ENCODE measurements around the gene RNF222.
A peak's percentile ranks its signal among the peaks of the same experiment; 100 is the strongest.

Gene RNF222

GRCh38 chr17:8412089-8412488, 14.5 kb upstream of the RNF222 start:
- Histone ChIP-seq H3K36me3 (ENCODE audit: insufficient read depth, low read length) (no peaks in the 10 kb centered on the region), H3K9me3 (ENCODE audit: insufficient read depth, low read length, severe bottlenecking) (no peaks in the 10 kb centered on the region), H2AFZ (ENCODE audit: low read depth, low read length) (no peak overlapping the region), H3K79me2 (ENCODE audit: insufficient read depth, low read length) (no peaks in the 10 kb centered on the region), H3K4me2 (ENCODE audit: insufficient read depth, low read length) (no peak overlapping the region), H4K20me1 (ENCODE audit: insufficient read depth, low read length) (no peaks in the 10 kb centered on the region), H3K9ac (ENCODE audit: low read depth, low read length) (no peak overlapping the region), H3K27ac (ENCODE audit: low read length) (no peak overlapping the region), H3K4me3 (ENCODE audit: low read depth in 1 of 2, low read length in 2 of 2) (no peak overlapping the region), H3K27me3 (ENCODE audit: insufficient read depth, low read length, poor library complexity) (peaks cover 7% of the 10 kb centered on the region), H3K4me1 (ENCODE audit: insufficient read depth, low read length) (peaks cover 7% of the 10 kb centered on the region)
- no peak for DNase-seq
- no peak for ATAC-seq (ENCODE audit: insufficient read depth, low read depth)
- TF ChIP-seq EZH2 (IDR thresholded peaks at IDR 0.05; ENCODE audit: borderline replicate concordance, low read depth, low read length, severe bottlenecking) = no peak
- TF ChIP-seq CTCF (IDR thresholded peaks at IDR 0.05; ENCODE audit: borderline replicate concordance, extremely low read depth, low read length, poor library complexity, severe bottlenecking) = no peak

DNA sequence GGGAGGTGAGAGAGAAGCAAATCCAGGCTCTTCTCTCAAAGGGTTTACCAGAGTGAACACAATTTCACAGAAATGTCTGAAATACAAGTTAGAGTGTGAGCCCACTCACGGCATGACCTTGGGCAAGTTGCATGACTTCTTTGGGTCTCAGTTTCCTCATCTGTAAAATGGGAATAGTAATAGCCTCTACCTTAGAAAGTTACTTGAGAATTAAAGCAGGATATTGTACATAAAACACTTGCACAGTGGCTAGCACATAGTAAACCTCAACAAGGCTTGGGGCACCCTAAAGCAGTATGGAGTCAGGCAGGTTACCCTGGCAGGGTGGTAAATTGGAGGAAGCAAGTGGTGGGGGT, 13.2 kb upstream of the RNF222 start:
- no peak for TF ChIP-seq EZH2 (IDR thresholded peaks at IDR 0.05; ENCODE audit: borderline replicate concordance, low read depth, low read length, severe bottlenecking)
- peak; percentile 1 for TF ChIP-seq CTCF (IDR thresholded peaks at IDR 0.05; ENCODE audit: borderline replicate concordance, extremely low read depth, low read length, poor library complexity, severe bottlenecking)
- Histone ChIP-seq H3K4me2 (ENCODE audit: insufficient read depth, low read length) (no peak overlapping the region), H3K4me3 (ENCODE audit: low read depth in 1 of 2, low read length in 2 of 2) (no peak overlapping the region), H2AFZ (ENCODE audit: low read depth, low read length) (no peak overlapping the region), H3K36me3 (ENCODE audit: insufficient read depth, low read length) (no peaks in the 10 kb centered on the region), H3K9ac (ENCODE audit: low read depth, low read length) (no peak overlapping the region), H3K9me3 (ENCODE audit: insufficient read depth, low read length, severe bottlenecking) (no peaks in the 10 kb centered on the region), H3K4me1 (ENCODE audit: insufficient read depth, low read length) (peaks cover 7% of the 10 kb centered on the region), H3K27ac (ENCODE audit: low read length) (no peak overlapping the region), H4K20me1 (ENCODE audit: insufficient read depth, low read length) (no peaks in the 10 kb centered on the region), H3K79me2 (ENCODE audit: insufficient read depth, low read length) (no peaks in the 10 kb centered on the region), H3K27me3 (ENCODE audit: insufficient read depth, low read length, poor library complexity) (peaks cover 7% of the 10 kb centered on the region)
- no peak for ATAC-seq (ENCODE audit: insufficient read depth, low read depth)
- no peak for DNase-seq

DNA sequence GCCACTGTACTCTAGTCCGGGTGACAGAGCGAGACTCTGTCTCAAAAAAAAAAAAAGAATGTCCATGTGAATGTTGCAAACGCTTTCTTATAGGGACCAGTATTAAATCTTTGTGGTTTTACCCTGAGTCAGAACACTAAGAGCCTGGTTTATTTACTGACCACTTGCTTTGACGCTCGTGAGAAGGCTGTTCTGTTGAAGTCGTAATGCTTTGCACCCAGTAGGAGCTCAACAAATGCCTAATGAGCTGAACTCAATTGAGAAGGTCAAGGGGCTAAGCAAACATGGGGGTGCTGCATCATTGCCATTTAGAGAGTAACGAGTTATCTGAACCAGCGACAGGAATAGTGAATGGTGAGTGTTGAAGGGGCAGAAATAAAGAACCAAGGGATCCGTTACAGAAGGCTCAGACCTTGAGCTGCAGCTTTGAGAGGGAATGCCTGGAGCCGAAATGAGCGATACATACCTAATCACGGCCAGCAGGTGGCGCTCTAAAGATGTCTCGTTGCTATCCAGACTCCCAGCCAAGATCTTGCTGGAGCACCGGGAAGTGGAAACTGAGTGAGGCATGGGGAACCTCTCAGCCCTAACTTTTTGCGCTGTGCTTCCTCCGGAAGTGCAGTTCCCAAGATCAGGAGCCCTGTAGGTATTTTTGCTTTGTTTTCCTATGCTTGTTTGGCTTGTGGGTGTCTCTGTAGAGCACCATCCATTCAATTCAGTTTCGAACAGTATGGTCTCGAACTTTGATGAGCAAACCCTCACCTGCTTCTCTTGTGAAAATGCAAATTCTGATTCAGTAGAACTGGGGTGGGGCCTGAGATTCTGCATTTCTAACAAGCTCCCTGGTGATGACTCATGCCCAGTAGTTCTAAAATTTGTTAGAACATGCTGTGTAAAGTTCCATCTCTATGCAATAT, 12.6 kb upstream of the RNF222 start:
- H3K9me3 ChIP-seq (ENCODE audit: insufficient read depth, low read length, severe bottlenecking) = no peaks in the 10 kb centered on the region
- no peak overlapping the region for H3K27ac ChIP-seq (ENCODE audit: low read length)
- peak overlapping the region; percentile 63 for H2AFZ ChIP-seq (ENCODE audit: low read depth, low read length)
- DNase-seq (peak; percentile 79), ATAC-seq (ENCODE audit: insufficient read depth, low read depth) (peak; percentile 95)
- H3K9ac ChIP-seq (ENCODE audit: low read depth, low read length) = no peak overlapping the region
- TF ChIP-seq CTCF (IDR thresholded peaks at IDR 0.05; ENCODE audit: borderline replicate concordance, extremely low read depth, low read length, poor library complexity, severe bottlenecking) (peak; percentile 96), EZH2 (IDR thresholded peaks at IDR 0.05; ENCODE audit: borderline replicate concordance, low read depth, low read length, severe bottlenecking) (no peak)
- H3K4me1 ChIP-seq (ENCODE audit: insufficient read depth, low read length) = peaks cover 7% of the 10 kb centered on the region
- H3K27me3 ChIP-seq (ENCODE audit: insufficient read depth, low read length, poor library complexity) = peaks cover 7% of the 10 kb centered on the region
- peak overlapping the region; percentile 51 for H3K4me2 ChIP-seq (ENCODE audit: insufficient read depth, low read length)
- no peaks in the 10 kb centered on the region for H3K79me2 ChIP-seq (ENCODE audit: insufficient read depth, low read length)
- H3K36me3 ChIP-seq (ENCODE audit: insufficient read depth, low read length) = no peaks in the 10 kb centered on the region
- H3K4me3 ChIP-seq (ENCODE audit: low read depth in 1 of 2, low read length in 2 of 2) = no peak overlapping the region
- no peaks in the 10 kb centered on the region for H4K20me1 ChIP-seq (ENCODE audit: insufficient read depth, low read length)
